ENCODE measurements around the gene CDK12.
"Not testable (repeated sequence)": the region's sequence is repeated elsewhere in the genome, so short reads cannot be mapped to it uniquely, and the experiment has no call there.

CDK12 gene

GRCh38 chr17:39461113-39461925 lies at the start of gene CDK12:
Gene CDK12 (plus strand): TSS chr17:39461486. CDS start chr17:39462072, 586 bp downstream.
- DNase-seq = no peak

GRCh38 chr17:39416141-39416540 lies 45.1 kb upstream of the CDK12 start:
- no peak for DNase-seq

- DNase-seq = no peak
Observed at GRCh38 chr17:39429600-39429999, 31.7 kb upstream of the CDK12 start.

GRCh38 chr17:39439868-39440267 lies 21.4 kb upstream of the CDK12 start:
- DNase-seq = not testable (repeated sequence)

GRCh38 chr17:39443326-39443725 lies 18.0 kb upstream of the CDK12 start:
- no peak for DNase-seq

- DNase-seq = no peak
Observed at GRCh38 chr17:39447561-39447960, 13.7 kb upstream of the CDK12 start.

- DNase-seq = no peak
Observed at GRCh38 chr17:39450051-39450450, 11.2 kb upstream of the CDK12 start.

- peak; percentile 14 for DNase-seq
Observed at GRCh38 chr17:39450847-39451581, 10.3 kb upstream of the CDK12 start, which contains the start of gene MED1. Gene MED1 (minus strand): TSS chr17:39451263. CDS start chr17:39451062, 201 bp downstream.

- DNase-seq = no peak
Observed at GRCh38 chr17:39455919-39456318, 5.4 kb upstream of the CDK12 start.

GRCh38 chr17:39461926-39462569 lies 762 bp downstream of the CDK12 start:
- no peak for DNase-seq

- no peak for DNase-seq
Observed at GRCh38 chr17:39462631-39463375, 1.5 kb downstream of the CDK12 start.

- DNase-seq = not testable (repeated sequence)
Observed at GRCh38 chr17:39464639-39465181, 3.4 kb downstream of the CDK12 start.

GRCh38 chr17:39468610-39469009 lies 7.3 kb downstream of the CDK12 start:
- not testable (repeated sequence) for DNase-seq

- no peak for DNase-seq
Observed at GRCh38 chr17:39473310-39473709, 12.0 kb downstream of the CDK12 start.

GRCh38 chr17:39479631-39480030 lies 18.3 kb downstream of the CDK12 start:
- DNase-seq = not testable (repeated sequence)

GRCh38 chr17:39483506-39483905 lies 22.2 kb downstream of the CDK12 start:
- DNase-seq = no peak

- no peak for DNase-seq
Observed at GRCh38 chr17:39484178-39484577, 22.9 kb downstream of the CDK12 start.

- no peak for DNase-seq
Observed at GRCh38 chr17:39485555-39485954, 24.3 kb downstream of the CDK12 start.

- no peak for DNase-seq
Observed at GRCh38 chr17:39486242-39486641, 25.0 kb downstream of the CDK12 start.

GRCh38 chr17:39487490-39487889 lies 26.2 kb downstream of the CDK12 start:
- not testable (repeated sequence) for DNase-seq

GRCh38 chr17:39487946-39488345 lies 26.7 kb downstream of the CDK12 start:
- no peak for DNase-seq

GRCh38 chr17:39496921-39497320 lies 35.6 kb downstream of the CDK12 start:
- not testable (repeated sequence) for DNase-seq
